HG02571 (cell line): ENCODE data around the gene ZEB2.

ENCODE experiments used
- ATAC-seq: cut with Tn5 transposase; IDR thresholded peaks from one replicate; pipeline ENCODE4 v1.9.1; 2021; ENCODE audit warnings: mild to moderate bottlenecking, moderate library complexity; ENCODE audit not compliant: unreplicated experiment

The ZEB2 gene

DNA sequence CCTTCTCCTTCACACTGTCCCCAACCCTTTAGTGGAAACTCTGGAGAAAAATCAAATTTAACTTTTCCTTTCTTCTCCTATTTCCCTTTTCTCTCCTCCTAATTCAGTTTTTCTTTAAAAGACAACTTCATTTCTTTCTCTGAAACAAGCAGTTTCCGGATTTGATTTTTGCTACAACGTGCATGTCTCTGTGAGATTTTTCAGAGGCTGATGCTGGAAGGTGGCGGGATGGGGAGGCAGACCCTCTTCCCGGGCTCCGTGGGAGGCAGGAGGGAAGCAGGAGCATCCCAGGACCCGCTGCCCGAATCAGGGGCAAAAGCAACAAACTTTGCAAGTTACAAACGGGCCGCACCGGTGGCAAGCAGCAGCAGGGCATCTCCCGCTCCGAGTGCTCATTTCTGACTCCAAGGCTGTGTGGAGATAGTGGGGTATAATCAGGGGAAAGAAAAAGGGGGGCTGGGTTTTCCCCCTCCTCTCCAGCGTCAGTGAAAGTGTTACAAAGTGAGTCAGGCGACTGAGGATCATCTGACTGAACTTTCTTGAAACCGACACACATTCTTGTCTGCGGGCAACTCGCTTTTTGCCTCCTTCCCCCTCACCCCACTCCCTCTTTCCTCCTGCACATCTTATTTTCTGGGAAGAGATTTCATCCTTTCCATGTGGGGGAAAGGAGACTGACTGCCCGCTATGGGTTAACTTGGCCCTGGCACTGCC lies 6.4 kb downstream of the ZEB2 start:
- no peak for ATAC-seq

DNA sequence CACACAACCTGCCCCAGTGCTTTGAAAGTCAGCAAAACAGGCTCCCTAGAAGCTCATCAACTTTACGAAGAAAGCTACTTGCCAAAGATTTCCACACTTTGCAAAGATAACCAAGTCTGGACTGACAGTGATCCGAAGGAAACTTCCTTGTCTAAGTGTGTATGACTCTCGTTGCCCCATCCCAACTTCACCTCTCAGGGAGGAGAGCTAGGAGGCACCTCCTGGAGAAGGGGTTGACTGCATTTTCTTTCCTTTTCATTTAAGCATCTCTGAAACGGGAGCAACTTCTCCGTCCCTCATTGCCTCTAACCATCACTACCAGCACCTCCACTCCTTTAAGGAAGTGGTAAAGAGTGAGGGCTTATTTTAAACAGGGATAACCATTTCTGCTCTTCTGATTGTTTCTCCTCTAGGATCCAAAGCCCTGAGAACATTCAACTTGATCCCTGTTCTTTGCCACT lies 7.0 kb downstream of the ZEB2 start:
- ATAC-seq, result no peak

- no peak for ATAC-seq
These were observed 7.4 kb downstream of the ZEB2 start for GRCh38 chr2:144512470-144512869.

GRCh38 chr2:144511937-144512336 lies 8.0 kb downstream of the ZEB2 start:
- ATAC-seq, result no peak

GRCh38 chr2:144511226-144511810 lies 8.6 kb downstream of the ZEB2 start:
- no peak for ATAC-seq

GRCh38 chr2:144510294-144510991 lies 9.5 kb downstream of the ZEB2 start:
- peak; percentile 72 for ATAC-seq

DNA sequence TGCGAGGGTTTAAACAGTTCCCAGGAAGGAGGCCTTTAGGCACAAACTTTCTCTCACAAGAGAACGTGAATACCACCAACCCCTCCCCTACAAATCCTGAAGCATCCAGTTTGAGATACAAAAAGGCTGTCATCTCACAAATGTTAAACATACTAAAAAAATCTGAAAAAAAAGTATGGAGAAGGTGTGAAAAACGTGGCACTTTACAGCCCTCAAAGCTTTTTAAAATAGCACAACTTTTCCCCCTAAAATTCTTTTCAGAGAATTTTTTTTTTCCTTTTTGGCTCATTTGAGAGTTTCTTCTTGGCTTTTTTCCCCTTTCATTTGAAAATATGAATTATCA lies 10.1 kb downstream of the ZEB2 start:
- no peak for ATAC-seq

DNA sequence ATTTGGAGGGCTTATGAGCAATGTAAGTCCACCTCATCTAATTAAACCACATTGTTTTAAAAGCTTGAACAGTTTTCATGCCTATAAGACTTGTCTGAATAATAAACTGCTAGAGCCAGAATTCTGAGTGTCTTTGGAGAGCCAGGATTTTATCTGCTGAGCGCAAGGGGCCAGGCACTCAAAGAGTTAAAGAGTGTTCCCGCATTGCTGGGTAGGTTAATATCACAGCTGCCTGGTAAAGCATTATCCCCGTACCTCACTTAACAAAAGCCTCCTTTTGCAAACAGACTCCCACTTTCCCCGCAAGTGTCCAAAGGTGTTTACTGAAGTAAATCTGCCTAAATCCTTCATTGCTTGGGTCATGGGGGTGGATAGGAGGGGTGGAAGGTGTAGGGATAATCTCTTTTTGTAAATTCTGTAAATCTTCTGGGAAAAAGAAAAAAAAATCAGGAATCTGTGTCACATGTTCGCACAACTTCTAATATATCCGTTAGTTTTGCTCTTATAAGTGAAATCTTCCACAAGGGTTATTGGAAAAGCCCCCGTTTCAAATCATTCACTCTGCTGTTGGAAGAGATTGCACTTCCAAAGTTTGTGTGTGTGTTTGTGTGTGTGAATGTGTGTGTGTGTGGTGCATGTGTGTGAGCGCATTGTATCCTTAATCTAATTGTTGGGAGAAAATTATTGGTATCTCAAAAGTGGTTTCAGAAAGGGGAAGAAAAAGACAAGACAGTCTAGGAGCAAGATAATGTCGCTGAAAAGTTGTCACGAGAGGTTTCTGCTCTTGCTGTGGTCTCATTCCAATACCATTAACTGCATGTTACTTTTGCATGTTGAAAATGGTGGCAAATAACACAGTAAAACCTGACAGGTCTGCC lies 10.7 kb downstream of the ZEB2 start:
- no peak for ATAC-seq

- ATAC-seq, result no peak
These were observed 11.6 kb downstream of the ZEB2 start for GRCh38 chr2:144508172-144508851.

DNA sequence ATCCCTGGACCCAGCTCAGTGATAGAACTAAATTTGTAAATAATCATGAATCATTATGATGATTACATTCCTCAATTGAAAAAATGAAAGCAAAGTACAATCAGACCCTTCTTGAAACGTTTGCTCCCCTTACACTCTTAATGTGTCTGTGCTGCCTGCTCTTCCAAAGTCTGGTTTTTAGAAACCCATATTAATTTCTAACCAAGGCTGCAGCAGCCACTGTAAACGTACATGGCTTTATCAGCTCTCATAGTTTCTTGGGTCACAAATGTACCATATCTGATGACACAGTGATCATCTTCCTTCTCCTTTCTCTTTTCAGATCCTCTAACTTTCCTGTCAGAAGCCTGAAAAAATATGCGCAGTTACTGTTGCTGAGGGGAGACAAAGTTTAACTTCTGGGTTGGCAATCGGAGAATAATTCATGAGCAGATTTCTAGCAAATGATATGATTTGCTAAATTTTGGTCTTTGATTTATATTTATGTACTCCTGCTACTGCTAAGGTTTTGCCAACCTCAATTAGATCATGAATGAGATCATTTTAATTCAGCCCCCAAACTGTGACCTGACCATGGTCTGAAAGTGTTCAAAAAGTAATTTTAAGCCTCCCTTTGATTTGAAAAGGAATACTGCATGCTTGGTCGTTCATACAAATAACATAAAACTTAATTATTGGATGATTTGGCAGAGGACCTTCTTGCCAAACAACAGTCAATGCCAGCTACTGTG lies 12.3 kb downstream of the ZEB2 start:
- ATAC-seq, result no peak

DNA sequence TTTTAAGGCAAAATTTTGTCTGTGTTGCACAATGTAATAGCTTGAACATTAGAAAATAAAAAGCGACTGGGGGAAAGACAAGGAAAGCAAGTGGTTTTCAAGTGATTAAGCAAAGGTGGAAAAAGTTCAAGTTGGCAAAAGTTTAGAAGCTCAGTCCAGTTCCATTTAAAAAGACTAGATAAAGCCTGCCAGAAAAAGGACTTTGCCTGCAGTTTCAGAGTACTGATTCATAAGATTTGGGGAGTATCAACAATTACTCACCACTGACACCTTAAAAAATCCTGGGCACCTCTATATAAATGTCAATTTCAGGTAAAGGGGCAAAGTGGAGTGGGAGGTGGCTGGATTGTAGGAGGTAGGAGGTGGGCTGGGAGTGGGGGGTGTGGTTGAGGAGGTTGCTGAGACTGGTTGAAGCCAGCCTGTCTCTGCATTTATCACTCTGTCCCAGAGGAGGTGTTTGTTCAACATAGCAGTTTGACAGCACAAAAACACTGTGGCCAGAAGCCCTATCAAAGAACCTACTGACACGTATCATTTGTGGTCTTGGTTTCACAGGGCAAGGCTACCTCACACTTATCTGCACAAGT lies 14.6 kb downstream of the ZEB2 start:
- ATAC-seq, result no peak

DNA sequence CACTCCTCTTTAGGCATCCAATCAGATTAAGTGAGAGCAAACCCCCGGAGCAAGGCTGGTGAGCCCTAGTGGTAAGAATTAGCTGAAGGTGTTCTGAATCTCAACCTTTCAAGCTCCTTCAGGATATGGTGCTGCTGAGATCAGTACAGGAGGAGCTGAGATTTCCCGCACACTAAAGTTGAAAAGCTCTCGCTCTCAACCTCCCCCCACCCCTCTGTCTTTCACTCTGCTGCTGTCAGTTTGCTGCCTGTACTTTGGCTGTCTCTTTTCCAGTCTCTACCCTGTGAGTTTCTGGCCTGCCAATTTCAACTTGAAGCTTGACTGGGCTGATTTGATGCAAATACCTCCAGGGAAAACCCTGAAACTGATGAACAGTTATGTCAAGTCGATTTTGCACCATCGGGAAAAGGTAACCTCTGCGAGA lies 15.7 kb downstream of the ZEB2 start:
- ATAC-seq, result no peak

- no peak for ATAC-seq
These were observed 16.7 kb downstream of the ZEB2 start for GRCh38 chr2:144503242-144503641.

GRCh38 chr2:144502369-144502768 lies 17.6 kb downstream of the ZEB2 start:
- no peak for ATAC-seq

- ATAC-seq, result no peak
These were observed 18.3 kb downstream of the ZEB2 start for GRCh38 chr2:144501627-144502026.

DNA sequence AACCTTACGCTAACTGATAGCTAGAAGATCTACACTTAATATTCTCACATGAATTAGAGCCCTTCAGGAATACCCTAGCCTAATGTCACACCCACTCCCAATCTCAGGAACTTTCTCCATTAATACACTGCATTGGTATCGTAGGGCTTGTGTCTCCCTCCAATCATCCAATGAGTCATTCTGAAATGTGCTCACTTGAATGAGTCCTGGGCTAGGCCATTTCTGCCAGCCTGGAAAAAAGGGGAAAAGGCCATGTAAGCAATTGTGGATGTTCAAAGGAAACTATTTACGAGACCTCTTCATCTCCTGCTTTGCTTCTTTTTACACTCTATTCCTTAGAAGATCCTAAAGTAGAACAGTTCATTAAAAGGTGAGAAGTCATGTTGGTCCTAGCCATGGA lies 18.8 kb downstream of the ZEB2 start:
- ATAC-seq, result no peak

- ATAC-seq, result no peak
These were observed 19.4 kb downstream of the ZEB2 start for GRCh38 chr2:144500563-144500962.

GRCh38 chr2:144498277-144498676 lies 21.6 kb downstream of the ZEB2 start:
- no peak for ATAC-seq

GRCh38 chr2:144496977-144497598 lies 22.8 kb downstream of the ZEB2 start:
- no peak for ATAC-seq
